Transverse colon (tissue), 4 donors: ENCODE measurements around the gene JAKMIP1. TPM values are rescaled to one million over a fixed set of nuclear protein-coding genes. Genes with fewer than 3 reads are reported as not detected.

Experiments used
- DNase-seq: peaks from one replicate; pipeline ENCODE4 v3.0.0-alpha.2; 2019
- H3K27ac ChIP-seq, 4 donors: fragments of 200-600 bp; sonication (generic); 2 replicates each; pipeline ENCODE4 v1.5.1; 2016 to 2018; ENCODE audit warnings: inconsistent platforms in 4 of 4
- H3K27me3 ChIP-seq: fragments of 200-600 bp; sonication (generic); 2 replicates; pipeline ENCODE4 v1.5.1; 2017; ENCODE audit warnings: inconsistent platforms
- H3K36me3 ChIP-seq, 4 donors: fragments of 200-600 bp; sonication (generic); 2 replicates each; pipeline ENCODE4 v1.5.1; 2017 to 2019; ENCODE audit warnings: inconsistent platforms in 4 of 4
- H3K4me1 ChIP-seq, 4 donors: fragments of 200-600 bp; sonication (generic); 2 replicates each; pipeline ENCODE4 v1.5.1; 2017 to 2020; ENCODE audit warnings: inconsistent platforms in 4 of 4
- H3K4me3 ChIP-seq, 4 donors: fragments of 200-600 bp; sonication (generic); 1 replicate in 1 of 4; 2 replicates in 3 of 4; pipeline versions ENCODE4 v1.5.1 to v1.6.1; 2017 to 2019; ENCODE audit warnings: inconsistent platforms in 4 of 4
- H3K9me3 ChIP-seq, 2 donors: fragments of 200-600 bp; sonication (generic); 2 replicates each; pipeline ENCODE4 v1.5.1; 2017 to 2019; ENCODE audit warnings: inconsistent platforms in 2 of 2
- CTCF ChIP-seq, 5 experiments: fragments of 200-600 bp in 3 of 5; fragments of 450-650 bp in 2 of 5; sonication (generic) in 3 of 5; IDR thresholded peaks; 1 replicate in 2 of 5; 2 replicates in 3 of 5; pipeline ENCODE4 v1.5.1; 2016 to 2017; ENCODE audit warnings: antibody characterized with exemption in 5 of 5, inconsistent platforms in 3 of 5, mild to moderate bottlenecking in 2 of 5, moderate library complexity in 1 of 5
- EP300 ChIP-seq: sonication (generic); formaldehyde crosslinking; IDR thresholded peaks from one replicate; pipeline ENCODE4 v1.6.1; 2017; ENCODE audit warnings: antibody characterized with exemption, low read depth
- POLR2A ChIP-seq: fragments of 450-650 bp; IDR thresholded peaks from one replicate; pipeline ENCODE4 v1.6.1; 2016; ENCODE audit warnings: antibody characterized with exemption, mild to moderate bottlenecking, moderate library complexity
- POLR2AphosphoS5 ChIP-seq, 3 donors: sonication (generic); formaldehyde crosslinking; IDR thresholded peaks; one replicate each; pipeline ENCODE4 v1.6.1; 2016; ENCODE audit warnings: antibody characterized with exemption in 3 of 3
- WGBS, 2 donors: methylation state at CpG; one replicate each; pipeline ENCODE4 v1.1.5; 2018; ENCODE audit warnings: low coverage in 1 of 2; 5-methylcytosine and 5-hydroxymethylcytosine counted together
- in situ Hi-C, 4 donors: fragments of 200-750 bp; cut with MboI; loops; one replicate each; pipeline versions ENCODE4 v1.15.0 to v1.15.1; 2017; ENCODE audit warnings: low sequenced_read_pairs in 3 of 4, low pct_ligation_motif_present in 1 of 4, low pct_unique_long_range_greater_than_20kb in 1 of 4
- intact Hi-C: fragments of 100-400 bp; cut with DNase I; formaldehyde crosslinking; loops from one replicate; pipeline ENCODE4 v1.15.1; 2023; ENCODE audit warnings: low total_unique reads
- total RNA-seq, 4 donors: library from RNA; depleted of rRNA; stranded (reverse); fragments of >200 nt; gene quantifications; one replicate each; pipeline ENCODE4 v1.1.0, GENCODE V29; 2016

JAKMIP1 gene
- total RNA-seq, 4 donors from 2014 or later, result 1.2 to 1.7 TPM; not detected in 2

- in situ Hi-C loops (no loop called here), intact Hi-C loops (no loop called here)
- no peaks in the 10 kb centered on the region for H3K36me3 ChIP-seq
- no peak overlapping the region for H3K4me3 ChIP-seq
- TF ChIP-seq POLR2AphosphoS5 (IDR thresholded peaks at IDR 0.05) (no peak), CTCF (IDR thresholded peaks at IDR 0.05) (no peak), POLR2A (no peak), EP300 (no peak)
- H3K27me3 ChIP-seq, result no peaks in the 10 kb centered on the region
- 82% methylated on average over 6 of the region's 8 CpGs; no CpG with 5 or more reads in 1 of the 2 donors for WGBS, 2 donors
- H3K9me3 ChIP-seq, result no peaks in the 10 kb centered on the region
- no peak overlapping the region for H3K27ac ChIP-seq
- no peak for DNase-seq
- no peaks in the 10 kb centered on the region for H3K4me1 ChIP-seq
Observed at GRCh38 chr4:6239486-6239885, 39.1 kb upstream of the JAKMIP1 start.

DNA sequence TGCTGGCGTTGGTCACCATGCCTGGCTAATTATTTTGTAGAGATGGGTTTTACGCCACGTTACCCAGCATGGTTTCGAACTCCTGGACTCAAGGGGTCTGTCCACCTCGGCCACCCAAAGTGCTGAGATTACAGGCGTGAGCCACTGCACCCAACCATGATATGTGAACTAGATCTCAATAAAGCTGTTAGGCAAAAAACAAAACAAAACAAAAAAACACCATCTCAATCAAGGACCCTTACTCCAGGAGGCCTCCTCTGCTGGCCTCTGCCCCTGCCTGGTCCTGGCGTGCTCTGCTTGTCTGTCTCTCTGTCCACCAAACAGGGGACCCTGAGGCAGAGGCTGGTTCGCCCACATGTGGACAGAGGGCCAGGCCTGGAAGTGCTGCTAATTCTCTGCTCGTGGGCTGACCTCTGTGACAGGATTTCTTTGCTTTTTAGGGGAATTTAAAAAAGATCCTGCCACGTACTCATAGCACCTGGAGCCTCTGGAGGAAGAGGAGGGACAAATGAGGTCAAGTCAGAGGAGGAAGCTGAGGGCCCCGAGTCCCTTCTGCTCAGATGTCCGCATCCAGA, 36.6 kb upstream of the JAKMIP1 start:
- H3K27me3 ChIP-seq, result no peaks in the 10 kb centered on the region
- H3K36me3 ChIP-seq, result no peaks in the 10 kb centered on the region
- no peak for DNase-seq
- H3K9me3 ChIP-seq, result no peaks in the 10 kb centered on the region
- no peak overlapping the region for H3K27ac ChIP-seq
- no peaks in the 10 kb centered on the region for H3K4me1 ChIP-seq
- intact Hi-C loops, result no loop called here
- TF ChIP-seq POLR2A, result no peak
- TF ChIP-seq POLR2AphosphoS5 (IDR thresholded peaks at IDR 0.05), result no peak
- no peak for TF ChIP-seq EP300
- no peak for TF ChIP-seq CTCF (IDR thresholded peaks at IDR 0.05)
- H3K4me3 ChIP-seq, result no peak overlapping the region
- WGBS, 2 donors, result 70% methylated on average over 12 of the region's 12 CpGs; no CpG with 5 or more reads in 1 of the 2 donors
- in situ Hi-C loops, result no loop called here

DNA sequence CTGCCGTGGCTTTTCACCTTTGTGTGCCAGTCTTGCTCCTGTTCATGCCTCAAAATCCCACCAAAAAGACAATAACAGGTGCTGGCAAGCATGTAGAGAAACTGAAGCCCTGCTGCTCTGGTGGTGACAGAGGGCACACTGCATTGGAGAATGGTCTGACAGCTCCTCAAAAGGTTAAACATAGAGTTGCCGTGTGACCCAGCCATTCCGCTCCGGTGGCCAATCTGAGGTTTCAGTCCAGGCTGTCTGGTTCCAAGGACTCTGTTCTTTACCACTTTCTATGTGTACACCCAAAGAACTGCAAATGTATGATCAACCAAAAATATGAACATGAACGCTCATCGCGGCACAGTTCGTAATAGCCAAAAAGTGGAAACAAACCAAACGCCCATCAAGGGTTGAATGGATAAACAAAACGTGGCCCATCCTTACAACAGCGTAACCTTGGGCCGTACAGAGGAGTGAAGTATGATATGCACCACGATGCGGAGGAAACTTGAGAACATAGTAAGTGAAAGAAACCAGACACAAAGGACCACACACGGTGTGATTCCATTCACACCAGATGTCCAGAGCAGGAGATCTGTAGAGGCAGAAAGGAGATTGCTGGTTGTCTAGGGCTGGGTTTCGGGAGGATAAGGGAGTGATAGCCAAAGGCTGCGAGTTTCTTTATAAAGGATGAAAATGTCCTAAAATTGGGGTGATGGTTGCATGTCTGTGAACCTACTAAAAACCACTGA, 35.7 kb upstream of the JAKMIP1 start:
- TF ChIP-seq CTCF (IDR thresholded peaks at IDR 0.05), result no peak
- TF ChIP-seq POLR2A, result no peak
- no peak for TF ChIP-seq POLR2AphosphoS5 (IDR thresholded peaks at IDR 0.05)
- TF ChIP-seq EP300, result no peak
- 48 to 61% methylated on average over 16 to 17 of the region's 17 CpGs for WGBS, 2 donors
- no peaks in the 10 kb centered on the region for H3K36me3 ChIP-seq
- H3K27ac ChIP-seq, result no peak overlapping the region
- no peaks in the 10 kb centered on the region for H3K4me1 ChIP-seq
- DNase-seq, result no peak
- in situ Hi-C loops, result no loop called here
- no peak overlapping the region for H3K4me3 ChIP-seq
- intact Hi-C loops, result no loop called here
- H3K9me3 ChIP-seq, result no peaks in the 10 kb centered on the region
- H3K27me3 ChIP-seq, result no peaks in the 10 kb centered on the region

- Histone ChIP-seq H3K4me1 (no peaks in the 10 kb centered on the region), H3K27ac (no peak overlapping the region), H3K36me3 (no peaks in the 10 kb centered on the region), H3K9me3 (no peaks in the 10 kb centered on the region), H3K27me3 (no peaks in the 10 kb centered on the region), H3K4me3 (no peak overlapping the region)
- 86% methylated on average over 7 of the region's 7 CpGs; no CpG with 5 or more reads in 1 of the 2 donors for WGBS, 2 donors
- in situ Hi-C loops (no loop called here), intact Hi-C loops (no loop called here)
- DNase-seq, result no peak
- TF ChIP-seq EP300 (no peak), CTCF (IDR thresholded peaks at IDR 0.05) (no peak), POLR2AphosphoS5 (IDR thresholded peaks at IDR 0.05) (no peak), POLR2A (no peak)
Observed at GRCh38 chr4:6235012-6235411, 34.7 kb upstream of the JAKMIP1 start.
